Superior temporal gyrus (tissue), 1 donor: Measurements from ENCODE around the gene ABITRAM.
A peak's percentile ranks its signal among the peaks of the same experiment; 100 is the strongest.
"Not testable (repeated sequence)": the region's sequence is repeated elsewhere in the genome, so short reads cannot be mapped to it uniquely, and the experiment has no call there.

Experiments
- DNase-seq: peaks from one replicate; pipeline ENCODE4 v3.0.0-alpha.2; 2016; ENCODE audit errors: extremely low spot score

Gene ABITRAM

GRCh38 chr9:108934323-108934893, at the start of gene ABITRAM:
ABITRAM (plus strand) TSS chr9:108934400; CDS start chr9:108934487, 87 bp downstream.
- peak; percentile 88 for DNase-seq

GRCh38 chr9:108884701-108885100, 49.5 kb upstream of the ABITRAM start:
- DNase-seq, result no peak

- no peak for DNase-seq
Measured at GRCh38 chr9:108885643-108886348, 48.4 kb upstream of the ABITRAM start.

DNA sequence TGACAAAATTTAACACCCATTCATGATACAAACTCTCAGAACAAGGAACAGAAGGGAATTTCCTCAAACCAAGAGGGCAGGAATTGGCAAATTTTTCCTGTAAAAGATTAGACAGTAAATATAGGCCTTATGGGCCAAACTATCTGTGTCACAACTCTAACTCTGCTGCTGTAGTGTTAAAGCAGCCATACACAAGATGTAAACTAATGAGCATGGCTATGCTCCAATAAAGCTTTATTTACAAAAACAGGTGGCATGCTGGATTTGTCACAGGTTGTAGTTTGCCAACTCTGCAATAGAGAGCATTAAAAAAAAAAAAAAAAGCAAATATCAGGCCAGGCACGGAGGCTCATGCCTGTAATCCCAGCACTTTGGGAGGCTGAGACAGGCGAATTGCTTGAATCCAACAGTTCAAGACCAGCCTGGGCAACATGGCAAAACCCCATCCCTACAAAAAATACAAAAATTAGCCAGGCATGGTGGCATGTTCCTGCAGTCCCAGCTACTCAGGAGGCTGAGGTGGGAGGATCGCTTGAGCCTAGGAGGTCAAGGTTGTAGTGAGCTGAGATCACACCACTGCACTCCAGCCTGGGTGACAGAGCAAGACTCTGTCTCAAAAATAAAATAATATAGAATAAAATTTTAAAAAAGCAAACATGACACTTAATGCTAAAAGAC, 47.5 kb upstream of the ABITRAM start:
- DNase-seq, result not testable (repeated sequence)

GRCh38 chr9:108889649-108890067, 44.5 kb upstream of the ABITRAM start:
- DNase-seq, result peak; percentile 51

DNA sequence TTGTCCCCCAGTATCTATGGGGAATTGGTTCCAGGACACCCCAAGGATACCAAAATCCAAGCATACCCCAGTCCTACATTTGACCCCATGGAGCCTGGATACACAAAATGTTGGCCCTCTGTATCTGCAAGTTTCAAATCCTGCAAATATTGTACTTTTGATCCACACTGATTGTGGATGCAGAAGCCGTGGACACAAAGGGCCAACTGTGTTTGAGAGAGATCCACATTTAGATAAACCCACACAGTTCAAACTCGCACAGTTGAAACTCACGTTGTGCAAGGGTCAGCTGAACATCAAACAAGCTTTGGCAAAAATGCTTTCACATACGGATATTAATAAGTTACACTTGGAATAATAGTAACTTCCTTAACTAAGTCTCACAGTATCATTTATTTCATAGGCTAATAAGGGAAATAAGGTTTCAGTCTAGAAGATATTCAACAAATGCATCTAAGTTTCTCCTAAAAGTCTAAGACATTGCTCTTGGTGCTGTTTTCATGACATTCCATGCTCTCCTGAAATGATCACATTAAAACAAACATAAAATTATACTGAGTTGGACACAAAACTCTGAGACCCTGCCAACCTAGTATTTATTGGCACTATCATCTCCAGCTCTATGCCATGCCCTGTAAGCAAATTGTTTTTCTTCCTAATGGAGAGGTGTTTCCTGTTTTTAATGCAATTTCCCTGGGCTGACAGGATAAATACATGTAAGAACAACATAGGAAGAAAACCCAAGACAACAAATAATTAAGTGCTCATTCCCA, 39.8 kb upstream of the ABITRAM start:
- no peak for DNase-seq

GRCh38 chr9:108897324-108898096, 36.7 kb upstream of the ABITRAM start:
- DNase-seq, result no peak

DNA sequence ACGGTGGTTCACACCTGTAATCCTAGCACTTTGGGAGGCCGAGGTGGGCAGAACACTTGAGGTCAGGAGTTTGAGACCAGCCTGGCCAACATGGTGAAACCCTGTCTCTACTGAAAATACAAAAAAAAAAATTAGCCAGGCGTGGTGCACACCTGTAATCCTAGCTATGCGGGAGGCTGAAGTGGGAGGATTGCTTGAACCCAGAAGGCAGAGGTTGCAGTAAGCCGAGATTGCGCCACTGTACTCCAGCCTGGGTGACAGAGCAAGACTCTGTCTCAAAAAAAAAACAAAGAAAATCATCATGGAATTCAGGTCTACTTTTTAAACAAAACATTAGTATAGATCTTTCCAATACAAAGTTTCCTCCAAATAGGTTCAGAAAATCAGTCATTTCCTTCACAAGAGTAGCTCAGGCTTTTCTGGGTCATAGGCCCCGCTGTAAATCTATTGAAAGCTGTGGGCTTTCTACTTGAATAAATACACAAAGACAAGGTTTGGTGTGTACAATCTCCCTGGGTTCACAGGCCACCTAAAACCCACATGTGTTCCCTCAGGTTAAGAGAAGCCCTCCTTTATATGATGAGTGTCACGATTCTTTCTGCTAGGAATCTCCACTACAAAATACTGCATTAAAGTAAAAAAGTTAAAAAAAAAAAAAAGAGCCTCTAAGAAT, 35.0 kb upstream of the ABITRAM start:
- not testable (repeated sequence) for DNase-seq

GRCh38 chr9:108900176-108900575, 34.0 kb upstream of the ABITRAM start:
- no peak for DNase-seq

DNA sequence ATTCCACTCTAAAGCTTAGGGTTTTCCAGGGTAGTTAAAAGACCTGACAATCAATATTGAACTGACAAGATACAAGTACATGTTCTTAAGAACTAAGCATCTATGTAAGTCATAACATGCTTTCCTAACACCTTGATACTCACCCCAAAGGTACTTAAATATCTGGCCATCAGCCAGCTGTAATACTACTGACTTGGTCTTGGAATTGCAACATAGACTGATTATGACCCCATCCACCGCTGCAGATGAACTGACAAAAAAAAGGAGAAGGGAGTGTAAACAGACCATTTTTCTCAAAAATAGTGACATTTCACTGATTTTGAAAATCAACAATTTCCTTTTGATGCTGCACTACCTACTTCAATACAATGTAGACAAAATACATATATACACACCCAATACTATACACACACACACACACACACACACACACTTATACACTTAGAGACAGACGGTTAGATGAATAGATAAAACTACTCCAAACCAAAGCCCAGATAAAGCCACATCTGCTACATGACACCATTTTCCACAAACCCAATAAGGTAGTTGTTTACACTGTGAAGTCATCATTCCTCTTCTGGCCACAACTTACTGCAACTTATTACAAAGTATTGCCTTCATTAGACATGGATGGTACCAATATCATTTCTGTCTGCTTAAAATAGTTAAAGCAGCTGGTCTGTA, 30.6 kb upstream of the ABITRAM start:
- no peak for DNase-seq

- DNase-seq, result no peak
Measured at GRCh38 chr9:108904161-108904560, 30.0 kb upstream of the ABITRAM start.

DNA sequence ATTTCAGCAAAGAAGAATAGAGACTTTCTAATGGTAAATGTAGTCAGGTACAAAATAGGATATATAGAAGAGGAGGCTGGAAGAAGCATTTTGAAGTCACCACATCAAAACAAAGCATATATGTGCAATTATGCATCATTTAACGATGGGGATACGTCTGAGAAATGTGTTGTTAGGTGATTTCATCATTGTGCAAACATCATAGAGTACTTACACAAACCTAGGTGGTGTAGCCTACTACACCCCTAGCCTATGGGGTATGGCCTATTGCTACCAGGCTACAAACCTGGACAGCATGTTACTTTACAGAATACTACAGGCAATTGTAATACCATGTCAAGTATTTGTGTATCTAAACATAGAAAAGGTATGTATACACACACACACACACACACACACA, 28.7 kb upstream of the ABITRAM start:
- no peak for DNase-seq

DNA sequence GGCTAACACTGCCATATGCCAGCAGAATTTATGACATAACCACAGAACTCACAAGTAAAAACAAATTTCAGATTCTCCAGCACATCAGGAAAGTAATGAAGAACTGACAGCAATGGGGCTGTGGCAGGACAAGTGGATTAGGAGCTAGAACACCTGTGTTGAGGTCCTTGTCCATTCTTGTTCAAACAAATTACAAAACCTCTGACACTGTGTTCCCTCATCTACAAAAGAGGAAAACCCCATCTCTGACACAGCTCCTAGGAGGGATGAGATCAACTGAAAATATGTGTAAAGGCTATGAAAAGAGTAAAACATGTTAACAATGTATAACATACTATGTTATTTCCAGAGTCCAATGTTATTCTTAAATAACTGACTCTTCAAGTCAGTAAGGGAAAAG, 23.8 kb upstream of the ABITRAM start:
- DNase-seq, result no peak

DNA sequence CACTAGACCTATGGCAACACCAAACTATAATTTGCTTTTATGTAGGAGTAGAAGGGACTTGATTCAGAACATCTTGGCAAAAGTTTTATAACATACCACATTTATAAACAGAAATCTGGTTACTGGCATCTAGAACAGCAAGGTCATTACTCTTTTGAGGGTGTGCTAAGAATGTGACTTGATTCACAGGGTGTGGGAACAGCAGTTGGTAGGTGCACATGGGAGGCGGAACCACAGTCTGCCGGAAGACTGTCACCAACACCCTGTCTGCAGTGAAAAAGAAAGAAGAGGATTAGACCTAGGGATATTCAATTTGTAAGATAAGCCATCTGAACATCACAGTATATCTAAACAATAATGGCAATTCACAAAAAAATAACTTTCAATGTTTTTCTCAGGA, 23.3 kb upstream of the ABITRAM start:
- DNase-seq, result no peak

DNA sequence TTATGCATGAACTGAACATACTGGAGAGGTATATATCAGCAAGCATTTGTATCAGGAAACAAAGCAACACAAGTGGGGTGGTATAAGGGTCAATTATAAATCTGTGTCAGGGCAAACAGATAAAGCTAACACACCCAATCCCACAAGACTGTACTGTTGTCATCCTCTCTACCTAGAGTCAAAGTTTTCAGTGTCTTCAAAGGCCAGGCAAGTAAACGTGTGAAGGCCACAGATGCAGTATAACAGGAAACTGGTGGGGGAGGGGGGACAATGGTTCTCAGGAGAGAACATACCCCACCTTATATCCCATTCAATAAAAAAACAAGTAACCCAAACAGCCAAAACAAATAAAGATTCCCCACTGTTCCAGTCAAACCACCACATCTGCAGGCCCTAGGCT, 22.4 kb upstream of the ABITRAM start:
- no peak for DNase-seq

DNA sequence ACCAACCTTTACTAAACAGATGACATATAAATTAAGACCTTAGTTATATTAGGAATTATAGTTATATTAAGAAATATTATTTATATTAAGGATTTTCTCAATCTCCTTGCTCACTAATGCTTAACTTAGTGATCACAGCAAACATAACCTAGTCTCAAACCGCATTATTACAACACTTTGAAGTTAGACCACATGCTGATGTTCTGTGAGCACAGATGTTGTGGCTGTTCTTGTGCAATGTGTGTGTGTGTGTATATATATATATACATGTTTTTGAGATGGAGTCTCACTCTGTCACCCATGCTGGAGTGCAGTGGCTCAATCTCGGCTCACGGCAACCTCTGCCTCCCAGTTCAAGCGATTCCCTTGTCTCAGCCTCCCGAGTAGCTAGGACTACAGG, 20.8 kb upstream of the ABITRAM start:
- DNase-seq, result no peak

GRCh38 chr9:108919517-108919916, 14.7 kb upstream of the ABITRAM start:
- DNase-seq, result no peak

DNA sequence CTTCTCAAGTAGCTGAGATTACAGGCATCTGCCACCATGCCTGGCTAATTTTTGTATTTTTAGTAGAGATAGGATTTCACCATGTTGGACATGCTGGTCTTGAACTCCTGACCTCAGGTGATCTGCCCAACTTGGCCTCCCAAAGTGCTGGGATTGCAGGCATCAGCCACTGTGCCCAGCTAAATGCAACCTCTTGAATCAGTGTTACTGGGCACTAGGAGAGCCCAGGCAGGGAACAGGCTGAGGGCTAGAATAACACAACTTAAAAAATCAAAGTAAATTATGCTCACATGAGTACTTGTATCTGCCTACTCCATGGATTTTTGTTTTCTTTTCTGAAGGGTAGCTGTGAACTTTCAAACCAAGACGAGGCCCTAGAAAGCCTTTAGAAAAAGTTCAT, 13.8 kb upstream of the ABITRAM start:
- not testable (repeated sequence) for DNase-seq

DNA sequence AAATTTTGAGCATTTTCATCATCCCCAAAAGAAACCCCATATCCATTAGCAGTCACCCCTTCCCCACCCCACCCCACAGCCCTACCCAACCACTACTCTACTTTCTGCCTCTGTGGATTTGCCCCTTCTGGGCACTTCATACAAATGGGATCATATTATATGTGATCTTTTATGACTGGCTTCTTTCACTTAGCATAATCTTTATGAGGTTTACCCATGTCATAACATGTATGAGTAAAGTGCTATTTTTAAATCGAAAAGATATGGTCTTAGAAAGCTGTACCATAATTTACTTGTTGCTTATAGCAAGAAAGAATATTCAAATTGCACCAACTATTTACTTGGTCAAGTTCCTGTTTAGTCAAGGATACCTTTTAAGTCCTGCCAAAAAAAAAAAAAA, 13.0 kb upstream of the ABITRAM start:
- DNase-seq, result no peak

- no peak for DNase-seq
Measured at GRCh38 chr9:108924466-108924865, 9.7 kb upstream of the ABITRAM start.
